Epithelial cell of proximal tubule (primary cell): ENCODE measurements around the gene FAM209A. TPM values are rescaled to one million over a fixed set of nuclear protein-coding genes. Genes with fewer than 3 reads are reported as not detected.
"Not testable (repeated sequence)": the region's sequence is repeated elsewhere in the genome, so short reads cannot be mapped to it uniquely, and the experiment has no call there.

Experiments used
- DNase-seq: peaks from one replicate; pipeline ENCODE4 v3.0.0-alpha.2; 2011; ENCODE audit warnings: low read depth
- H3K4me3 ChIP-seq: 2 replicates; pipeline ENCODE4 v1.5.1; 2011; ENCODE audit warnings: low read depth, mild to moderate bottlenecking, low read length
- total RNA-seq: library from RNA; depleted of rRNA; stranded (reverse); fragments of >200 nt; gene quantifications from 2 replicates; pipeline ENCODE4 v1.2.3, GENCODE V29; 2015
- TF ChIP-seq, protein P1 (sequence below): conservative IDR thresholded peaks from 2 replicates; pipeline ENCODE4 v1.5.1; 2012; ENCODE audit warnings: low read depth, mild to moderate bottlenecking, low read length

The FAM209A gene
- total RNA-seq, 1 donor from 2014 or later, result not detected

DNA sequence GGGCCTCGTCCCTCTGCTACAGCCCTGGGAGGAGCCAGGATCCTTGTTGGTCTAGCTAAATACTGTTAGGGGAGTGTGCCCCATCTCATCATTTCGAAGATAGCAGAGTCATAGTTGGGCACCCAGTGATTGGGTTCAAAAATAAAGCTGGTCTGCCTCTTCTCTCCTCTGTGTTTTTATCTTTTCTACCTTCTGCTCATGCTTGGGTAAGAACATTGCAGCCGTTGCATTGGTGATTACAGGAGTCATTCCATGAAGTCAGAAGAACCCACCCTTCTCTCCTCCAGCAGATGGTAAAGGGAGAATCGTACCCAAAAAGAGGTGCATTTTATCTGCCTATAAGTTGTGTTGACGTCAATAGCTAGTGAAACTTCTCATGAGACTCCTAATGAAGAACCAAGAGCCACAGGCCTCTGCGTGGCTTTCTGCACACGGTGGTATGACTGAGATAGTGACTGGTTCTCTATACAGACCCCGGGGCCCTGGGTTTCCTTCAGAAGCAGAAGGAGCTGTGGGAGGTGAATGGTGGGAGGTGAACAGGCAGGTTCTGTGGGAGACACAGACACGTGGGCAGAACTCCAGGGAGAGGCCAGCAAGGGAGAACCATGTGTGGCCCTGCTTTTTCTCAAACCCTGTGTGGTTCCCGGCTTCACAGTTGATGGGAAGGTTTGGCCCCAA lies 5.7 kb upstream of the FAM209A start:
- TF ChIP-seq, protein P1, sequence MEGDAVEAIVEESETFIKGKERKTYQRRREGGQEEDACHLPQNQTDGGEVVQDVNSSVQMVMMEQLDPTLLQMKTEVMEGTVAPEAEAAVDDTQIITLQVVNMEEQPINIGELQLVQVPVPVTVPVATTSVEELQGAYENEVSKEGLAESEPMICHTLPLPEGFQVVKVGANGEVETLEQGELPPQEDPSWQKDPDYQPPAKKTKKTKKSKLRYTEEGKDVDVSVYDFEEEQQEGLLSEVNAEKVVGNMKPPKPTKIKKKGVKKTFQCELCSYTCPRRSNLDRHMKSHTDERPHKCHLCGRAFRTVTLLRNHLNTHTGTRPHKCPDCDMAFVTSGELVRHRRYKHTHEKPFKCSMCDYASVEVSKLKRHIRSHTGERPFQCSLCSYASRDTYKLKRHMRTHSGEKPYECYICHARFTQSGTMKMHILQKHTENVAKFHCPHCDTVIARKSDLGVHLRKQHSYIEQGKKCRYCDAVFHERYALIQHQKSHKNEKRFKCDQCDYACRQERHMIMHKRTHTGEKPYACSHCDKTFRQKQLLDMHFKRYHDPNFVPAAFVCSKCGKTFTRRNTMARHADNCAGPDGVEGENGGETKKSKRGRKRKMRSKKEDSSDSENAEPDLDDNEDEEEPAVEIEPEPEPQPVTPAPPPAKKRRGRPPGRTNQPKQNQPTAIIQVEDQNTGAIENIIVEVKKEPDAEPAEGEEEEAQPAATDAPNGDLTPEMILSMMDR, result no peak
- DNase-seq, result no peak
- H3K4me3 ChIP-seq, result no peak overlapping the region

DNA sequence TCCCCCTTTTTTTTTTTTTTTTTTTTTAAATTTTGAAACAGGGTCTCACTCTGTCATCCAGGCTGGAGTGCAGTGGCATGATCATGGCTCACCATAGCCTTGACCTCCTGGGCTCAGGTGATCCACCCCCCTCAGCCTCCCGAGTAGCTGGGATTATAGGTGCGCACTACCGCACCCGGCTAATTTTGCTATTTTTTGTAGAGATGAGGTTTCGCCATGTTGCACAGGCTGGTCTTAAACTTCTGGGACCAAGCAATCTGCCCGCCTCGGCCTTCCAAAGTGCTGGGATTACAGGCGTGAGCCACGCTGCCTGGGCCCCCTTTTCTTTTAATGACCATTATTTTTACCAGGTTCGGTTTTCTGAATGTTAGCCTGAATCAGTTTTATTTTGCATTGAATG lies 5.0 kb upstream of the FAM209A start:
- TF ChIP-seq, protein P1, result no peak
- DNase-seq, result no peak
- no peak overlapping the region for H3K4me3 ChIP-seq

DNA sequence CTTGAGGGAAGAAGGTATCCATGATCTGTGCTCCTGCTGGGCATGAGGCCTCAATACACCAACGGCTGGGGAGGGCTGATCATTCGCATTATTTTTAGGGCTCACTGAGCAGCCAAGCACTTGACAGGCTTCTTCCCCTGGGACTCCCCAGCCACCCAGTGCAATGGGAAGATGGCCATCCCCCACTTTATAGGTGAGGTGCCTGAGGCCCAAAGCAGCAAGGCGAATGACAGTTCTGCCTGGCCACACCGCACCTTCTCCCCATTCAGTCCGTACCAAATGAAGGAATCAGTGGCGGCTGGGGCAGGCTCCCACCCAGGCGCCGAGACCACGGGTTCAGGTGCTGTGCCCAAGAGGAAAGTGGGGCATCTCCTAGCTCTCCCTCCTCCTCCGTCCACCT lies 4.4 kb upstream of the FAM209A start:
- TF ChIP-seq, protein P1, result no peak
- H3K4me3 ChIP-seq, result no peak overlapping the region
- no peak for DNase-seq

DNA sequence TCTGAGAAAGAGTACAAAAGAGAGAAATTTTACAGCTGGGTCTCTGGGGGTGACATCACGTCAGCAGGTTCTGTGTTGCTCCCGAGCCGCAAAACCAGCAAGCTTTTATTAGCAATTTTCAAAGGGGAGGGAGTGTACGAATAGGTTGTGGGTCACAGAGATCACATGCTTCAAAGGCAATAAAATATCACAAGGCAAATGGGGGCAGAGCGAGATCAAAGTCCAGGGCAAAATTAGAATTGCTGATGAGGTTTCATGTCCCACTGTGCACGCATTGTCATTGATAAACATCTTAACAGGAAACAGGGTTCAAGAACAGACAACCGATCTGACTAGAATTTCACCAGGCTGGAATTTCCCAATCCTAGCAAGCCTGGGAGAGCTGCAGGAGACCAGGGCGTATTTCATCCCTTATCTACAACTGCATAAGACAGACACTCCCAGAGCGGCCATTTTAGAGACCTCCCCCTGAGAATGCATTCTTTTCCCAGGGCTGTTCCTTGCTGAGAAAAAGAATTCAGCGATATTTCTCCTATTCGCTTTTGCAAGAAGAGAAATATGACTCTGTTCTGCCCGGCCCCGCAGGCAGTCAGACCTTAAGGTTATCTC lies 3.7 kb upstream of the FAM209A start:
- H3K4me3 ChIP-seq, DNase-seq: not testable (repeated sequence)

DNA sequence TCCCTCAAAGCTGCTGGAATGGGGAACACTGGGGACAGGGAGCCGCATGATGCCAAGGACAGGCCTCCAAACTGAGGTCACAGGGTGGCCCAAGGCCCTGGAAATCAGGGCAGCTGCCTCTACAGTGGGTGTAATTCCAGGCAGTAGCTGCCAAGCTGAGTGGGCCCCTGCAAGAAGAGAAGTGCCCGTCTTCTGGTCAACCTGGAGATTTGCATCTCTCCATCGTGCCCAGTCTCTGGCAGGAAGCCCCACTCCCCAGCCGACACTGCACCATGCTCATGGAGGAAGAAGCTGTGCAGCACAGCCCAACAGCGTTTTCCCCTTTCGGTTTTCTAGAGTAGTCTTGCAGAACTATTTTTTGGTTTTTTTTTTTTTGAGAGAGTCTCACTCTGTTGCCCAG lies 2.2 kb upstream of the FAM209A start:
- DNase-seq, result no peak
- TF ChIP-seq, protein P1, result no peak
- no peak overlapping the region for H3K4me3 ChIP-seq

DNA sequence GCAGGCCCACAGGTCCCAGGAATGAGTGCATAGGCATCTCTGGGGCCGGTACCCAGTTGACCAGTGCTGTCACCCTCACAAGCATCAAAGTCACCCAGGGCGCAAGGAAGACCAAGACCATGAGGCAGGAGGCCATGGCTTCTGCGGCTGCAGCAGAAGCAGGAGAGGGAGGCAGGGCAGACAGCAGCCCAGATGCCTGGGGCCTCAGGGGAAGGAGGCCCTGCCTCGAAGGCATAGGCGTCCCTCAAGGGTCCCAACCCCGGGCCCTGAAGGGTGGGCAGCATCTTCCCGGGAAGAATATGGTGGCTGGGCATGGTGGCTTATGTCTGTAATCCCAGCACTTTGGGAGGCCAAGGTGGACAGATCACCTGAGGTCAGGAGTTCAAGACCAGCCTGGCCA lies 3.0 kb downstream of the FAM209A start:
- TF ChIP-seq, protein P1, result no peak
- DNase-seq, result no peak
- H3K4me3 ChIP-seq, result no peak overlapping the region

DNA sequence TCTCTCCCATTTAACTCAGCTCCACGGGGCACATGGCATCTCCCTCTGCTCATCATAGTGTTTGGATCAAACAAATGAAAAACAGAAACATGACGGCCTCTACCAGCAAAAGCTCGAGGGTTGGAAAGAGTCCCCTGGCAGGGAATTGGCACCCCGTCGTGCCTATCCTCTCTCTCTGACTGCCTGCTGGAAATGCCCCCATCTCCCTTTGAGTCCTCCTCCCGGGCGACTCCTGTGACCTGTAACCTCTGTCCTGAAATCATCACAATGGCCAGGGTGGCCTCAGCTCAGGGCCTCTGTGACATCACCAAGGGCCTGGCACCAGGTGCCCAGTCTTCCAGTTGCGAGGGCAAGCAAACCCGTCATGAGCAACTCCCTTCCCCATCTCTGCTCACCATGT lies 8.4 kb downstream of the FAM209A start, which contains the start of gene FAM209B:
FAM209B (plus strand) TSS at position 301 of the 400 bp plus-strand sequence; CDS start at position 397, 96 bp downstream.
- not testable (repeated sequence) for DNase-seq, H3K4me3 ChIP-seq

DNA sequence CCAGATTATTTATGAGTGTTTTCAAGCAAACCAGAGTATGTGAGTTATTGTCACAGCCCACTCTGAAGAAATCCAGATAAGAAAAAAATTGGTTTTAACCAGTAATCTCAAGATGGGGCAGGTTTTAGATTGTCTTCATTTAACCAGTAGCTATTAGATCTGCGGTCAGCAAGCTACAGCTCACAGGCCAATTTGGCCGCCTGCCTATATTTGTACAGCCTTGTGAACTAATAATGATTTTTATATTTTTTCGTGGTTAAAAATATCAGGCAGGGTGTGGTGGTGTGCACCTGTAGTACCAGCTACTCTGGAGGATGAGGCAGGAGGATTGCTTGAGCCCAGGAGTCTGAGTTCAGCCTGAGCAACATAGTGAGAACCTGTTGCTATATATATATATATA lies 13.5 kb downstream of the FAM209A start:
- no peak overlapping the region for H3K4me3 ChIP-seq
- DNase-seq, result no peak

More for the DNA sequence above, 13.5 kb downstream of the FAM209A start:
- TF ChIP-seq, protein P1, result no peak
